GM18498 (cell line): ENCODE results near the gene PPP1R3D.
"Not testable (repeated sequence)": the region's sequence is repeated elsewhere in the genome, so short reads cannot be mapped to it uniquely, and the experiment has no call there.

Source experiments
- ATAC-seq: cut with Tn5 transposase; IDR thresholded peaks from one replicate; pipeline ENCODE4 v1.9.1; 2021; ENCODE audit warnings: mild to moderate bottlenecking, moderate library complexity; ENCODE audit not compliant: unreplicated experiment

Gene PPP1R3D

DNA sequence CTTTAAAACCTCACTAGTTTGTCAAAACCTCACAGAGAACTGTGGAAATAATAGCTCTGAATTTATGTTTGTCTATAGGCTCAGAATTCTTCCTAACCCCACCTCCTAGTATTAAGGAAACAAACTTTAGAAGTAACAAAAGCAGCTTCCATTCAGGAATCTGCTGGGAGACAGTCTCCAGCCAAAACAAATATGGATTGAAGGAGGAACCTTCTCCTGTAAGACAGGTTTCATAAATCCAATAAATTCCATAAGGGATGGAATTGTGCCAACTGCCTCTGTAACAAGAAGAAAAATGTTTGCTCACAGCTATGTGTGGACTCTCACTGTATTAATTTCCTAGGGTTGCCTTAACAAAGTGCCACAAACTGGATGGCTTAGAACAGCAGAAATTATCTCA is 14.2 kb downstream of the PPP1R3D start:
- ATAC-seq: no peak

DNA sequence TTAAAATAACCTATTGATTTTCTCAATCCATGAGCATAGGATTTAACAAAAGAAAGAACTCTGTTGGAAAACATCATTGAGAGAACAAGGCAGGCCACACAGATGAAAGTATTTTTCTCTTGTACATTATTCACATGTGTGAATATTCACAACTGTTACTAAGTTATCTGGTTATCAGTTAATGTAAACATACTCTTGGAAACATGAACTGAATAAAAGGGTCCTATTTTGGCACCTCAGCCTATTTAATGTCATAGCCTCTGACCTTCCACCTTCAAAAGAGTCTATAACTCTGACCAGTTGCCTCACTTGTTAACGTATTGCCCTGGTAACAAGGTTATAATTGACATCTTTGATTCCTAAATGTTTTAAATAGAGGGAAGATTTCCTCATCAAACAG is 14.7 kb downstream of the PPP1R3D start:
- no peak for ATAC-seq

DNA sequence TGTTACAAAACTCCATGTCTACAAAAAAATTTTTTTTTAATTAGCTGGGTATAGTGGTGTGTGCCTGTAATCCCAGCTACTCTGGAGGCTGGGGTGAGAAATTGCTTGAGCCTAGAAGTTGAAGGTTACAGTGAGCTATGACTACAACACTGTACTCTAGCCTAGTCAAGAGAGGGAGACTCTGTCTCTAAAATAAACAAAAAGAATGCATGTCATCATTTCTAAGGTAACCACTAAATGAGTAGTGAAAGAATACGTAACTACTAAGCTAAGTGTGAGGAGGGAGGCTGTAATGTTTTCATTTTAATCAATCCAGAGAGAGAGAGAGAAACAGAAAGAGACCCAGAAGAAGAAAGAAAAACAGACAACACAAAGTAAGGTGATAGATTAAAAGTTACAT is 16.6 kb downstream of the PPP1R3D start:
- ATAC-seq: no peak

DNA sequence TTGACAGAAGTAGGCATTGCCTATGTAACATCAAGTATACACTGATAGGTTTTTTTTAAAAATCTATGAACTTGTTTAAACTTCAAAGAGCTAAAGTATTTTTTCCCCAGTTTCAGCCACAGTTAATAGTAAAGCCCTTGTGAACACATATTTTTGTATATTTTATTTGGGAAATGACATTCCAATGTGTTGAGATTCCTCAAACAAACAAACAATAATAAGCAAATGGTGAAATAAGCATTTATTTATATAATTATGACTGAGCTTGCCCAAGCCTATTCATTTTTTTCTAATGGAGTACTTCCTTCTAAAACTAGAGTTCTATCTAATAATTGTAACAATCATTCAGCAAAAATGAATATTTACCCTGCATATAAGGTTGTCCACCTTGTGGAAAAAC is 19.2 kb downstream of the PPP1R3D start:
- no peak for ATAC-seq

DNA sequence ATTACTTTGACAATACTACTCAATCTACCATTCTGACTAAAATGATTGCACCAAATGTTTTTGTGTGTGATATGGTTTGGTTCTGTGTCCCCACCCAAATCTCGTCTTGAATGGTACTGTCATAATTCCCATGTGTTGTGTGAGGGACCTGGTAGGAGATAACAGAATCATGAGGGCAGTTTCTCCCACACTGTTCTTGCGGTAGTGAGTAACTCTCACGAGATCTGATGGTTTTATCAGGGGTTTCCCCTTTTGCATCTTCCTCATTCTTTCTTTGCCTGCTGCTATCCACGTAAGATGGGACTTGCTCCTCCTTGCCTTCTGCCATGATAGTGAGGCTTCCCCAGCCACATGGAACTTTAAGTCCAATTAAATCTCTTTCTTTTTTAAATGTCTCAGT is 27.5 kb downstream of the PPP1R3D start:
- ATAC-seq: no peak

DNA sequence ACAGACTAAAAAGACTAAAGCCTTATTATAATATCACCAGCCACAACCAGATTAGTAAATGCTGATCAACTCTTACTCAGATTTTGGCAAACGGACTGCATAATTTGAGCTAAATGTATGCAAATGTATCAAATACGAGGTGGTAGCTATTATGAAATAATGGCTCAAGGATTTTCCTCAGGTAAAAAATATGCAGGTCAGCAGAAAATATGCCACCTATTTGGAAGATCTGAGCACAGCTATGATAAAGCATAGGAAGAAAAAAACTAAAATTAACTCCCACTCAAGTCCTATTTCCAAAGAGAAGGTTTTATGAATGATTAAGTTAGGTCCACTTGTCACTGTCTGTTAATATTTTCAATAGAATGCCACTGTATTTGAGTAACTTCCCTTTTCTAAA is 29.1 kb downstream of the PPP1R3D start:
- no peak for ATAC-seq

DNA sequence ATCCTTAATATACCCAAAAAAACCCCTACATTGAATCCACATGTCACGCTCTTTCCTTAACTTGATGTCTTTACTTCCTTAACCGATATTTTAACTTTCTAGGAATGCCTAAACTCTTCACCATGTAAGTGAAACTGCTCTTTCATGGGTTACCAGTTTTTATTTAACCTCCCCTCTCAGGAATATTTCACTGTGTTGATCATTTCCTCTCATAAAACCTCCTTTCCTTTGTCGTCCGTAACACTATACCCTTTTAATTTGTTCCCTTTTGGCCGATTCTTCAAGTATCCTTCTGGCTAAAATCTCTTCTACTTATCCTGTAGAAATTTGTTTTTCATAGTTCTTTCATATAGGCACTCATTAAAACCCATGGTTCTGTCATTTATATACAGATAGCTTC is 31.2 kb downstream of the PPP1R3D start:
- ATAC-seq: no peak

DNA sequence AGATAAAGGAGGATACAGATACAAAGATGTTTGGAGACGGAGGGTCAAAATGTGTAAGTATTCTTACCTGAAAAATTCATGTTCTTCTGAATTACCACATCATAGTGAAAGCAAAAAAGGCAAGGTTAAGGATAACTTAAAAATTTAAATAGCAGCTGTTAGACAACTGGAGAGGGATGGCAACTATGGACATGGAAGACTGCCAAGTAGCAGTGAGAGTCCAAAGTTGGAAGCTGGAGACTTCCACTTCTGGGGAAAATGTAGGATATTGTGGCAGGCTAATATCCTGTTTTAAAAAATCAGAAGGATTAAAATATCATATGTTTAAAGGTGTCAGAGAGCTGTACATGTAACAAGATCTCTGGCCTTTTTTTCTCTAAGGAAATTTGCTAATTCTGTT is 36.5 kb downstream of the PPP1R3D start:
- ATAC-seq: no peak

DNA sequence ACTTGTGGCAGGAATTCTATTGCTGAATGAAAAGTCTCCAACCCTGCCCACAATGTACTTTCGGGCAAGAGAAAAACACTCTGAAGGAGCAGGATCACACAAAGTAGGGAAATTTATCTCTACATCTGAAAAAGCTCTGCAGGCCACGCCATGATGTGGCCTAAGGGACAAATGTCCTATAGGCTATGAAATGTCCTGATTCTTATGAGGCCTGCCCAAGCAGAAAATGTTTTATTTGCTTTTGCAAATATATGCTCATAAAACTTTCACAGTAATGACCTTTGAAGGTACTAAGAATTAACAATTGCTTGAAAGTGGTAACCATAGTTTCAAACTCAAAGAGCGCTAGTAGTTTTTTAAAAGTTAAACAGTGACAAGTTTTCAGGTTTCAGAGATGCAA is 37.6 kb downstream of the PPP1R3D start:
- no peak for ATAC-seq

DNA sequence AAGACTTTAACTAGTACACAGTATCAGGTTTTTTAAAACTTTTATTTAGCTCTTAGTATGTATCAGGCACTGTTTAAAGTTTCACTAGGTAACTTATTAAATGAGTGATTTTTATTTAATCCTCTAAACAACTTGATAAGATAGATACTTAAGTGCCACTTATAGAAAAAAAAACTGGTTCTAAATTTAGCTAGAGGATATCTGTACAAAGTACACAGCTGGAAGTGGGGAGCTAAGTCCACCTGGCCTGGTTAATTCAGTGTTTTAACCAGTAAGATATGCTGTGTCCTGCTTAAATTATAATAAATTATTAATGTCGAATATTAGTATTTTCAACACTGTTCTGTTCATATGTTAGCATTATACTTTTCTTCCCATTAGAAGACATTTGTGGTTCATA is 44.2 kb downstream of the PPP1R3D start:
- no peak for ATAC-seq

DNA sequence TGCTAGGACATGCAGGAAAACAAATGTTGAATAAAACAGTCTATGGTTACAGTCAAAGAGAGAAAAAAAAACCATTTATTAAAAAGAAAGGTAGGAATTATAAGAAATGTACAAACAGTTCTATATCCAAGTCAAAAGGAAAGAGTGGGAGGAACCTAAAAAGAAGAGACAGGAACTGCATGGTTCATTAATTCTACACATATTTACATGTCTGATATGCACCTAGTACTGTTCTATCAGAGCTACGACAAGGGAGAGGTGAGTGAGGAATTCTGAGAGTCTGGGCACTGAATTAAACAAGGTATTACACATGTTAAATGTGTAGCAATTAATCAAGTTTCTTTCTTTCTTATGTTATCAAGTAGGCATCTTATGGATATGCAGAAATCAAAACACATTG is 48.5 kb downstream of the PPP1R3D start:
- ATAC-seq: no peak

DNA sequence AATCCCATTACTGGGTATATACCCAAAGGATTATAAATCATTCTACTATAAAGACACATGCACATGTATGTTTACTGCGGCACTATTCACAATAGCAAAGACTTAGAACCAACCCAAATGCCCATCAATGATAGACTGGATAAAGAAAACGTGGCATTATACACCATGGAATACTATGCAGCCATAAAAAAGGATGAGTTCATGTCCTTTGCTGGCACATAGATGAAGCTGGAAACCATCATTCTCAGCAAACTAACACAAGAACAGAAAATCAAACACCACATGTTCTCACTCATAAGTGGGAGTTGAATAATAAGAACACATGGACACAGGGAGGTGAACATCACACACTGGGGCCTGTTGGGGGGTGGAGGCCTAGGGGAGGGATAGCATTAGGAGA is 50.1 kb downstream of the PPP1R3D start:
- not testable (repeated sequence) for ATAC-seq

DNA sequence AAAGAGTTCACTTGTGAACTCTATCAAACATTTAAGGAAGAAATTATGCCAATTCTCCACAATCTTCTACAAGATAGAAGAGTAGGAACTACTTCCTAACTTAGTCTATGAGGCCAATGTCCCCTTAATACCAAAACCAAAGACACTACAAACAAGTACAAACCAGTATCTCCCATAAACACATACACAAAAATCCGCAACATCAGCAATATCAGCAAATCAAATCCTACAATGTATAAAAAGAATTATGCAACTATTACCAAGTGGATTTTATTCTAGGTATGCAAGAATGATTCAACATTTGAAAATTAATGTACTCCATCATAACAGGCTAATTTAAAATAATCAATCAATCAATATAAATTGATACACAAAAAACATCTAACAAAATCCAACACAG is 52.1 kb downstream of the PPP1R3D start:
- ATAC-seq: no peak
